Type B pancreatic cell (in vitro differentiated cells): ENCODE data around the gene PPFIA1. TPM values are rescaled to one million over a fixed set of nuclear protein-coding genes. Genes with fewer than 3 reads are reported as not detected.
A peak's percentile ranks its signal among the peaks of the same experiment; 100 is the strongest.

Source experiments
- DNase-seq: peaks from one replicate; pipeline ENCODE4 v3.0.0; 2021; ENCODE audit warnings: mixed read lengths; ENCODE audit not compliant: unreplicated experiment; ENCODE audit errors: extremely low spot score
- H3K27ac Mint-ChIP-seq: 2 replicates; pipeline ENCODE4 v1.8.0; 2021; ENCODE audit warnings: mild to moderate bottlenecking, mixed read lengths
- H3K27me3 Mint-ChIP-seq: 2 replicates; pipeline ENCODE4 v1.8.0; 2021; ENCODE audit warnings: mixed read lengths
- H3K36me3 Mint-ChIP-seq: 2 replicates; pipeline ENCODE4 v1.8.0; 2021; ENCODE audit warnings: mixed read lengths
- H3K4me1 Mint-ChIP-seq: one replicate; pipeline ENCODE4 v1.8.0; 2021; ENCODE audit warnings: mixed read lengths; ENCODE audit not compliant: unreplicated experiment
- H3K4me3 Mint-ChIP-seq: 2 replicates; pipeline ENCODE4 v1.8.0; 2021; ENCODE audit warnings: mild to moderate bottlenecking, mixed read lengths
- H3K9me3 Mint-ChIP-seq: 2 replicates; pipeline ENCODE4 v1.8.0; 2021; ENCODE audit warnings: mixed read lengths
- CTCF ChIP-seq: fragments of 200-600 bp; sonication (generic); conservative IDR thresholded peaks from 2 replicates; pipeline ENCODE4 v1.5.0; 2021; ENCODE audit warnings: antibody characterized with exemption, mild to moderate bottlenecking
- total RNA-seq: library from RNA; stranded (reverse); gene quantifications from 2 replicates; pipeline ENCODE4 v1.2.1, GENCODE V29; 2021; ENCODE audit warnings: low replicate concordance

Gene PPFIA1
- total RNA-seq, 1 donor from 2014 or later, result 57.0 TPM

DNA sequence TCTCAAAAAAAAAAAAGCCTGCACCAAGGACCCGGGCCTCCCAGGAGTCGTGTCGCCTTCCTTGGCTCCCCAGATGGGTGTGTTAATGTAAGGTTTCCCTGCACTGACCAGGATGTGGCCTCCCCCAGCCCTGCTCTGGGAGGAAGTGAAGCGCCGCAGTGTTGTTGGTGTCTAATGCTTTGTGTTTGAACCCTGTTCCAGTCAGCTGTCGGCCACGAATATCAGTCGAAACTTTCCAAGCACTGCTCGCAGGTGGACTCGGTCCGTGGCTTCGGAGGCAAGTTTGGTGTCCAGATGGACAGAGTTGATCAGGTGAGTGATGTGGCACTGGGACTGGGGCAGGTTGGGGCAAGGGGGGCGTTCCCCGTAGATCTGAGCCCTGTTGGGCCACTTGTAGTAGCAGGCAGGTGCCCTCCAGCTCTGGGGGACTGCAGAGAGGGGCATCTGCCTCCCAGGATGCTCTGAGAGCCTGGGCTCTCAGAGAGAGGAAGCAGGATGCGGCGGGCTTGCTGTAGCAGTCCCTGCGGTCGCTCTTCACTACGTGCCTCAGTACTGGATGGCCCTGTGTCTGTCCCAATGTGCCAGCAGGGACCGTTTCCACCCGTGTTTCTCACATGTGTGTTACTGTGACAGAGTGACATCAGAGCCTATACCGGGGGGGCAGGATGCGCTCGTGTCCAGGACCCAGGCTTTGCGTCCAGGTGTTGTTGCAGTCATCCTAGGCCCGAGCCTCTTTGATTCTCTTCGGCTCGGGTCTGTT, 144.0 kb downstream of the PPFIA1 start:
- no peak for DNase-seq
- Mint-ChIP-seq H3K27me3 (no peaks in the 10 kb centered on the region), H3K27ac (peak overlapping the region; percentile 71), H3K4me3 (no peak overlapping the region), H3K9me3 (no peaks in the 10 kb centered on the region), H3K4me1 (no peaks in the 10 kb centered on the region), H3K36me3 (peaks cover 21% of the 10 kb centered on the region)
- no peak for TF ChIP-seq CTCF

DNA sequence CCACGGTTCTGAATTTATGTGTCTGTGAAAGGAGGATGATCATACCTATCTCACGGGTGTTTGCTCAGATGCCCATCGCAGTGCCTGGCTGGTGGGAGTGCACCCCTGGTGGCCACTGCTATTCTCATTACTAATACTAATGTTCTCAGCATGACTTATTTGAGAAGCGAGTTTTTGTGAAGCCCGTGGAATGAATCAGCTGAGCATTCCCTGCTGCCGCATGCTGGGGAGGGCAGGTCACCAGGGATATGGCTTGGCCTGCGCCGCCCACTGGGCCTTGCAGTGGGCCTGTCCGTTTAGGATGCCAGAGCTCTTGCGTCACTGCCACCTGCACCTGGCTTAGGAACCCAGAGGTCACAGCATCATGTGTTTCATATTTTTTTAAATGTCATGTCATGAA, 144.7 kb downstream of the PPFIA1 start:
- Mint-ChIP-seq H3K27ac (peak overlapping the region; percentile 71), H3K27me3 (no peaks in the 10 kb centered on the region), H3K9me3 (no peaks in the 10 kb centered on the region), H3K4me3 (no peak overlapping the region), H3K4me1 (no peaks in the 10 kb centered on the region), H3K36me3 (peaks cover 24% of the 10 kb centered on the region)
- DNase-seq, result no peak
- TF ChIP-seq CTCF, result peak; percentile 41

DNA sequence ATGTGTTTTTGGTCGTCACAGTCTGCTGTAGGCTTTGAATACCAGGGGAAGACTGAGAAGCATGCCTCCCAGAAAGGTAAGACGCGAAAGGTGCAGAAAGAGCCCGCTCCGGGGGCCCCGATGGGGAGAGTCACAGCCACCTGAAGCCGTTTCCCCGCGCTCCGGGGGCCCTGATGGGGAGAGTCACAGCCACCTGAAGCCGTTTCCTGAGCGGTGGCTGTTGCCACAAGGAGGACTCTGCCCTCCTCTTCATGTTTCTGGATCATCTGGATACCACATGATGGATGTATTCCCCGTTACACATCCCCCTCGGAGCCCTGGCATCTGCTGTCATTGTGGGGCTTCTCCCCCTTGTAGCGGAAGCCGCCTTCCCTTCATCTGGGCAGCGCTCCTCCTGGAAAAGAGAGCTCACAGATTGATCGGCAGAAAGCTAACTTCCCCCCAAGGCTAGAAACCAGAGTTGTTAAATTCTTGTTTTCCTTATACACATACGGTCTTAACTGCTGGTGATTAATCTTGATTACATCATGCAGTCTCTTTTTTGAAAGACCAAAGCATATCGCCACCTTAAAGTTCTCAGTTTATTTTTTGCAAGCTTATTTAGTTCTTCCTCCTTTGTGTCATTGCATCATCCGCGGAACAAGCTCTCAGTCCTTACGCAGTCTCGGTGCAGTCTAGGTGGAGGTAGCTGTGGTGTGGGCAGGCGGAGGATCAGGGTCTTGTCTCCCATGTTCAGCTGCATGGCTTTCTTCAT, 145.3 kb downstream of the PPFIA1 start:
- Mint-ChIP-seq H3K9me3 (no peaks in the 10 kb centered on the region), H3K4me3 (no peak overlapping the region), H3K27ac (peak overlapping the region; percentile 74), H3K36me3 (peaks cover 27% of the 10 kb centered on the region), H3K27me3 (no peaks in the 10 kb centered on the region), H3K4me1 (no peaks in the 10 kb centered on the region)
- DNase-seq, result no peak
- no peak for TF ChIP-seq CTCF

DNA sequence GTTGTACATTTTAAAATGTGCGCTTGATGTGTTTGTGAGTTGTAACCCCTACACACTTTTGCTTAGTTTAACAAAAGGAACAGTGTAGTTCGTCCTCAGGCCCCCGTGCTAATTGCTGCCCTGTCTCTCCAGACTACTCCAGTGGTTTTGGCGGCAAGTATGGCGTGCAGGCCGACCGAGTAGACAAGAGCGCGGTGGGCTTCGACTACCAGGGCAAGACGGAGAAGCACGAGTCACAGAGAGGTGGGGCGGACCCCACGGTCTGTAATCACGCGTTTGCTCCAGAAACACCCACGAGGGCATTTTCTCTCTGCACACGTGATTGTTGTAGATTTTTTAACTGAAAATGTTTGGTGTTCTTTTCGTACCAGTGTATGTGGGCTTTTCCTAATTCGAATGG, 146.4 kb downstream of the PPFIA1 start:
- Mint-ChIP-seq H3K27me3 (no peaks in the 10 kb centered on the region), H3K36me3 (peaks cover 30% of the 10 kb centered on the region), H3K4me1 (no peaks in the 10 kb centered on the region), H3K4me3 (no peak overlapping the region), H3K9me3 (no peaks in the 10 kb centered on the region), H3K27ac (no peak overlapping the region)
- DNase-seq, result no peak
- TF ChIP-seq CTCF, result no peak

- no peaks in the 10 kb centered on the region for H3K9me3 Mint-ChIP-seq
- TF ChIP-seq CTCF, result no peak
- H3K27ac Mint-ChIP-seq, result no peak overlapping the region
- no peak overlapping the region for H3K4me3 Mint-ChIP-seq
- no peak for DNase-seq
- H3K4me1 Mint-ChIP-seq, result no peaks in the 10 kb centered on the region
- peaks cover 29% of the 10 kb centered on the region for H3K36me3 Mint-ChIP-seq
- H3K27me3 Mint-ChIP-seq, result no peaks in the 10 kb centered on the region
Measured at GRCh38 chr11:70418130-70418529, 147.6 kb downstream of the PPFIA1 start.
